HG03196 (cell line): Measurements from ENCODE around the gene MCRIP2.
"Not testable (repeated sequence)": the region's sequence is repeated elsewhere in the genome, so short reads cannot be mapped to it uniquely, and the experiment has no call there.

Experiments
- ATAC-seq: cut with Tn5 transposase; IDR thresholded peaks from one replicate; pipeline ENCODE4 v1.9.1; 2021; ENCODE audit not compliant: unreplicated experiment

Gene MCRIP2

DNA sequence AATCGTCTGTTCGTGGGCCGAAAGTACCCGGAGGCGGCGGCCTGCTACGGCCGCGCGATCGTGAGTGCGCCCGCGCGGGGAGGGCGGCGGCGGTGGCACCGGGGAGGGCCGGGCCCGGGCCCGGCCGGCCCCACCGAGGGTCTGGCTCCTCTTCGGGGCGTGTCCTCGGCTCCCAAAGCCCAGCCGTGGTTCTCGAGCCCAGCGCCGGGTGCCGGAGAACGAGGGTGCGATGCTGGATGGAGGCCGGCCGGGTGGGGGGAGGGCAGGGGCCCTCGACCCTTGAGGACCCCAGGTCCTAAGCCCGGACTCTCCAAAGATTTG lies 39.0 kb downstream of the MCRIP2 start:
- no peak for ATAC-seq

DNA sequence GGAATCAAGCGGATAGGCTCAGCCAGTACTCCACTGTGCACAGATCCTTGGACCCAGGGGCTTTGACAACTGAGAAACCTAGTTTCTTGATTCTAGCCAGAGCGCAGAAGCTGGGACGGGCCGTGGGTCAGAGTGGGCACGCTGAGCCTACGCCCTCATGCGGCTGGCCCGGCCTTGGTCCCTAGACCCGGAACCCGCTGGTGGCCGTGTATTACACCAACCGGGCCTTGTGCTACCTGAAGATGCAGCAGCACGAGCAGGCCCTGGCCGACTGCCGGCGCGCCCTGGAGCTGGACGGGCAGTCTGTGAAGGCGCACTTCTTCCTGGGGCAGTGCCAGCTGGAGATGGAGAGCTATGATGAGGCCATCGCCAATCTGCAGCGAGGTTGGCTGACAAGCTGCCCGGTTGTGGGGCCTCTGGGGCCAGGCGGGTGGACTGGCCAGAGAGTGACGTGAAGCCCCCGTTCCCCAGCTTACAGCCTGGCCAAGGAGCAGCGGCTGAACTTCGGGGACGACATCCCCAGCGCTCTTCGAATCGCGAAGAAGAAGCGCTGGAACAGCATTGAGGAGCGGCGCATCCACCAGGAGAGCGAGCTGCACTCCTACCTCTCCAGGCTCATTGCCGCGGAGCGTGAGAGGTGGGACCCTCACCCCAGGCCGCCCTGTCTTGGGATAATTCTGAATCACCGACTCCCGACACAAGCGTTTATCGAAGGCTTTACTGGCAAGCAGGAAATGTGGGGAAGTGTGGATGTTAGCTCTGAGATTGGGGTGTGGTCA lies 39.5 kb downstream of the MCRIP2 start:
- ATAC-seq, result no peak

GRCh38 chr16:681746-682427 lies 40.3 kb downstream of the MCRIP2 start:
- no peak for ATAC-seq

DNA sequence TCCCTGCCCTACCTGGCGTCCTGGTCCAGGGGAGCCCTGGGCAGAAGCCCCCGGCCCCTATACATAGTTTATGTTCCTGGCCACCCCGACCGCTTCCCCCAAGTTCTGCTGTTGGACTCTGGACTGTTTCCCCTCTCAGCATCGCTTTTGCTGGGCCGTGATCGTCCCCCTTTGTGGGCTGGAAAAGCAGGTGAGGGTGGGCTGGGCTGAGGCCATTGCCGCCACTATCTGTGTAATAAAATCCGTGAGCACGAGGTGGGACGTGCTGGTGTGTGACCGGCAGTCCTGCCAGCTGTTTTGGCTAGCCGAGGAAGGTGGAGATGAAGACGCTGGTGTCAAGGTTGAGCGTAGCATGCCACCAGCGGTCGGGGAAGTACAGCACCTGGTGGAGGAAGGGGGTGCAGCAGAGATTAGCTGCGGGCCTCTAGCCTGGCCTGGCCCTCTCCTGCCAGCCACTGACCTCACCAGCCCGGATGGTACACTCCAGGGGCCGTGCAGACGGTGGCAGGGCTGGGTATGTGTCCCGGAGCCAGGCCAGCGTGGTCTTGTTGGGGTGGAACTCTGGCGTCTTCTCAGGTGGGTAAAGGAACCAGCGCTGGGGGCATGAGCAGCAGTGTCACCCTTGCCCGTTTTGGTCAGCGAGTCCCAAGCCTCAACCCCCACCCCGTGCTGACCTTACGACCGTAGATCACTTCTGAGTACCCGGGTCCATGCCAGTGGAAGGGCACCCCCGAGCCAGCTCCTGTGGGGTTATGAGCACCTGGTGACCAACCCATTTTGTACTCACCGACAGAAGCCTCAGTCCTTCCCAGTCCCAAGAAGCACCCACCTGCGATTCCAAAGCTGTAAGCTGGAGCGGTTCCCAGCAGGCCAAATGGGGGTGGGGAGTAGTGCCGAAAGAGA lies 41.1 kb downstream of the MCRIP2 start:
- no peak for ATAC-seq

DNA sequence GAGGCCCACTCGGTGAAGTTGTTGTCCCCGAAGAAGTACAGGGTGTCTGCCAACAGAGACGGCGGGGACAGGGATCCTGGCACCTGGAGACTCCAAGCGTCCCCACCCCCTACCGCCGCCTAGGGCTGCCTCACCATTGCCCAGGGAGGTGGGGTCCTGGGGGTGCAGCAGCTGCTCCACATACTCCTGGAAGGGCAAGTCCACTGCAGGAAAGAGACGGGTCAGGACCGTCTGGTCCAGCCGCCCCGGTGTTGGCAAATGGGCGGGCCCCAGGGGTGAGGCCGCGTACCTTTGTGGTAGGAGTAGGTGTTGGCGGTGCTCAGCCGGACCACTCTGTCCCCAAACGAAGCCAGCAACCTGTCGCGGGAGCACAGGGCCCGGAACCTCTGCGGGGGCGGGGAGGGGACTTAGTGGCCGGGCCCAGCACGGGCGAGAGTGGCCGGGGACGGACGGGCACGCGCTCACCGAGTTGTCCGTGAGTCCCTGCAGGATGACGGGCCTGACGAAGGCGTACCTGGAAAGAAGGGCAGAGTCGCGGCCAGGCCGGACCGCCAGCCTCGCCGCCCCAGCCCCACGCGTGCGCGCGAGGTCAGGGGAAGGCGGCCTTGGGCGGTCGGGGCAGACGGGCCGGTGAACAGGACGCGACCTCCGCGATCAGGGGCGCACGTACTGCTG lies 41.9 kb downstream of the MCRIP2 start:
- no peak for ATAC-seq

- peak; percentile 57 for ATAC-seq
Measured at GRCh38 chr16:684071-684794, 42.6 kb downstream of the MCRIP2 start, which contains the start of gene JMJD8. TSS of gene JMJD8 (minus strand) at chr16:684334. CDS start at chr16:684319, 15 bp downstream.

- ATAC-seq, result no peak
Measured at GRCh38 chr16:684961-685696, 43.5 kb downstream of the MCRIP2 start.

DNA sequence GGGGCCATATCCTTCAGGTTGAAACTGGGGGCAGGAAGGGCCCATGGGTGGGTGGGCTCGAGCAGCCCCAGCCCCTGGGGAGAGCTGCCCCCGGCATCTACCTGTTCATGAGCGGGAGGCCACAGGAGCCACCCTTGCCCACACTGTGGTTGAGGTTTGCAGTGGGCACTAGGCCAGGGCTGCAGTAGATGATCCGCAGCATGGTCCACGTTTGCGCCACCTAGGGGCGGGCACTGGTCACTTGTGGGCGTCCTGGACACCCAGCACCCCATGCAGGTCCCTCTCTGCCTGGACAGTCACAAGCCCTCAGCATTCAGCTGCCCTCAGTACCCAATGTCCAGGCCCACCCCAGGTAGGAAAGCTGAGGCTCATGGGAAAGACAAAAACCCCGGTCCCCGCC lies 44.3 kb downstream of the MCRIP2 start:
- no peak for ATAC-seq

GRCh38 chr16:686459-687260 lies 45.0 kb downstream of the MCRIP2 start:
- no peak for ATAC-seq

DNA sequence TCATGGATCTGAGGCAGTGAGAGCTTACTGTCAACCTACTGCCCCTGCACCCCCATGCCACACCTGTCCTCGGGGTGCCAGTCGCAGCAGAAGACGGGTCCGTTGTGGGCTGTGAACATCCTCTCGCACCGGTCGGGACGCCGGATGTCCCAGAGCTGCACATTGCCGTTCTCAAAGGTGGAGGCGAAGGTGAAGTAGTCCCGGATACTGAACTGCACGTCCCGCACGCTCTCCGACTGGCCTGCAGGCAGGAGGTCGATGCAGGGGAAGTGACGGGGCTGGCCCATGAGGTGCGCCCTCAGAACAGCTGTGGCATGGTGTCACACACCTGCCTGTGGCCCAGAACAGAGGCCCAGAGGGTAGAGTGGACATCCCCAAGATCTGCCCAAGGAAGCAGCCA lies 45.9 kb downstream of the MCRIP2 start:
- no peak for ATAC-seq

- ATAC-seq, result no peak
Measured at GRCh38 chr16:689175-689897, 47.7 kb downstream of the MCRIP2 start.

DNA sequence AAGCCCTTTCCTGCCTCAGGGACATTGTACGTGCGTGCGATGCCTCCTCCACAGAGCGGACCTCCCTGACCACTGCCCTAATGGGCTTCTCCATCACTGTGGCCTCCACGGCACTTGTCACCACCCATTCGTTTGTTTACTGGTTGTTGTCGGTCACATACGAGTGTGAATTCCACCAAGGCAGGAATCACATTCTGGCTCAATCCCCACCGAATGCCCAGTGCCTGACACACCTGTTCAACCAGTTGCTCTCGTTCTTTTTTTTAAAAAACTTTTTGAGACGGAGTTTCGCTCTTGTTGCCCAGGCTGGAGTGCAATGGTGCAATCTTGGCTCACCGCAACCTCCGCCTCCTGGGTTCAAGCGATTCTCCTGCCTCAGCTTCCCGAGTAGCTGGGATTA lies 49.6 kb downstream of the MCRIP2 start:
- not testable (repeated sequence) for ATAC-seq

DNA sequence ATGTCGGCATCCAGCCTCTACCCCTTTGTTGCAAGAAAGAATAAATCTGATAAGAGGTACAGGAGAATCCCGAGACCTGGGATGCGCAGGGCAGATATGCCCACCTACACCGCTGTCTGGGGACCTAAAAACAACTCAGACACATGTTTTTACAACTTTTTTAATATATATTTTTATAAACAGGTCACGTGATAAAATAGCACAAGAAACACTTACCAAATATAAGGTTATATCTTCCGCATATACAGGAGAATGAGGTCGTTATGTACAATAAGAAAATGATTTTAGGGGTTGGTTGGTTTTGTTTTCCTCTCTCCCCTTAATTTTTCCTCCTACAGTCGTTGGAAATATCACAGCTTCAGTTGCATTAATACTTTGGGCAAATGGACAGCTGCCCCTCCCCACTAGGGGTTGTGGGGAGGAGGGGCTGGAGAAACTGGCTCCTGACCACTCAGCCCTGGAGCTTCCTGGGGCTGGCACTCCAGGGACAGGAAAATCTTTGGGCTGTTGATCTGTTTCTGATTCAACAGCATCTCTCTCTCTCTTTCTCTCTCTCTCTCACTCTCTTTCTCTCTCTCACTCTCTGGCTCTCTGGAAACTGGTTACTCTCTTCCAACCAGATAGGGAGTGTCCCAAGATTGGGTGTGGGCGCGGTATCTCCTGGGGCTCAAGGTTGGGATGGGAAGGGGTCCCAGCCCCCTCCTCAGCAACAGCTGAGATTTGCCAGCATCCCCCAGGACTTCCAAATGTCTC lies 50.9 kb downstream of the MCRIP2 start:
- no peak for ATAC-seq

GRCh38 chr16:693364-693763 lies 51.7 kb downstream of the MCRIP2 start:
- no peak for ATAC-seq

DNA sequence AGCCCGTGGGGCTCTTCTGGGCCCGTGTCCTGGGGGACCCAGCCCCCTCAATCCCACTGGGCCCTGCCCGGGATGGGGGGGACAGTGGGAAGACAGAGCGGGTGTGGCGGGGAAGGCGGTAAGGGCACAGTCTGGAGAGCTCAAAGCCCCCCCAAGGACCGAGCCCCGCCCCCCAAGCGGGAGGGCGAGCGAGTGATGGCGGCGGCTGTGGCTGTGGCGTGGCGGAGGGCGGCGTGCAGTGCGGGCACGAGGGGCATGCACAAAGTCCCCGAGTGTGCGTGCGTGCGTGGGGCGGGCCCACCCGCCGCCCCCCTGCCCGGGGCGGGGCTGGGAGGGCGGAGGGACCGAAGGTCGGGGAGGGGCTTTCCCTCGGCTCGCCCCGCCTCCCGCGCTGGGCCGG lies 52.1 kb downstream of the MCRIP2 start:
- ATAC-seq, result no peak

DNA sequence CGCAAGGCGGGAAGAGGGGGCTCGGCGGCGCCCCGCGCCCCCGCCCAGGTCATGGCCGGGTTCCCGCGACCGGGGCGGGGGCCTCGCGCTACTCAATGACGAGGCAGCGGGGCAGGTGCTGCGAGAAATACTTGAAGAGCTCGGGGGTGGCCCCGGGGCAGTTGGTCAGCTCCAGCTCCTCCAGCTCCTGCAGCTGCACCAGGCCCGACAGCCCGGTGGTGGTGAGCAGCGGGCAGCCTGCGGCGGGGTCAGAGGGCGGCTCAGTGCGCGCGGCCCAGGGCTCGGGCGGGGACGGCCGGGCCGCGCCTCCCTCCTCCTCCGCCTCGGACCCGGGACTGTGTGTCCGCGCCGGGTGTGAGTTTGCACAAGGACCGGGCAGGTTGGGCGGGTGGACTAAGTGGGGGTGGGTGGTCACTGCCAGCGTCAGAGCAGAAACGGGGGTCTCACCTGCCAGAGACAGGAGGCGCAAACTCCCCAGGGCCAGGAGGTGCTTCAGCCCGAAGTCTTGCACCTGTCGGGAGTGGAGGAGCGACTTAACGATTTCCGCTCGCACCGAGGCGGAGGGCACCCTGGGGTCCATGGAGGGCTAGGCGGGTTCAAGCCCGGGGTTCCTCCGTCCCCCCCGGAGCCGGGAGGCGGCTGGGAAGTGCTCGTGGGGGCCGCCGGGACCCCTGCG lies 52.7 kb downstream of the MCRIP2 start:
- ATAC-seq, result no peak

- no peak for ATAC-seq
Measured at GRCh38 chr16:694863-695354, 53.3 kb downstream of the MCRIP2 start.
